Measurements from ENCODE around the gene P2RX2.

DNA sequence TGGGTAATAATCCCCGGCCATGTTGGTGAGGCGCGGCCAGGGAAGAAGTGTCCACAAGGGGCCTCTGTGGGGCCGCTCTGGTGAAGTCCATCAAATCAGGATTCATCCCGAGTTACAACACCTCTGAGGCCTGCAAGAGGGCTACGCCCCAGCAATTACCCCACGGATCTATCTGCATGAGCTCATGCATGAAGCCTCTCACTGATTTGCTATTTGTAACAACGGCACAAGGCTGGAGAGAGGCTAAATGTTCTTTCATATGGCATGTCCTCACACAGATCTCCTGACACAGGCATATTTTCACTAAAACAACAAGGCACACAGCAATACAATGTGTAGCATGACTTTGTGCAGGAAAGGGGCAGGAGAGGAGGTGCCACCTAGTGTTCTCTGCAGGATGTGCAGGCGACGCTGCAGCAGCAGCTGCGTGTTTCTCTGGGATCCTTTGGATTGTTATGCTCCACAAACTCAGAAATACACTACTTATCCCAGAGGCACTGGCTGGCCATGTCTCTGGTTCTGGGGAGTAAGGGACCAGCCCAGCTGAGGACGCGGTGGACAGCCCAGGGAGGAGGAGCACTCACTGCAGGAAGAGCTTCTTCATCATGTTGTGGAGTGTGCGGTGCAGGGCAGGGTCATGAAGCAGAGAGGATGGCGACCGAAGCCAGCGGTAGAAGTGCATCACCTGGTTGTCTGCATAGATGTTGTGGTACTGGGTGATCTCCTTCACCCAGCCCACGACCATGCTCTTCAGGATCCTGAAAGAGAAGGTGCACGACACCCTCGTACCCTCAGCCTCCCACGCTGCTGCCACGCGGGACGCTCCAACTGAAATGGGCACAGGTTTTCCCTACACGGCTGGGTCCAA is 20.2 kb downstream of the P2RX2 start:
- TF ChIP-seq, protein P1, sequence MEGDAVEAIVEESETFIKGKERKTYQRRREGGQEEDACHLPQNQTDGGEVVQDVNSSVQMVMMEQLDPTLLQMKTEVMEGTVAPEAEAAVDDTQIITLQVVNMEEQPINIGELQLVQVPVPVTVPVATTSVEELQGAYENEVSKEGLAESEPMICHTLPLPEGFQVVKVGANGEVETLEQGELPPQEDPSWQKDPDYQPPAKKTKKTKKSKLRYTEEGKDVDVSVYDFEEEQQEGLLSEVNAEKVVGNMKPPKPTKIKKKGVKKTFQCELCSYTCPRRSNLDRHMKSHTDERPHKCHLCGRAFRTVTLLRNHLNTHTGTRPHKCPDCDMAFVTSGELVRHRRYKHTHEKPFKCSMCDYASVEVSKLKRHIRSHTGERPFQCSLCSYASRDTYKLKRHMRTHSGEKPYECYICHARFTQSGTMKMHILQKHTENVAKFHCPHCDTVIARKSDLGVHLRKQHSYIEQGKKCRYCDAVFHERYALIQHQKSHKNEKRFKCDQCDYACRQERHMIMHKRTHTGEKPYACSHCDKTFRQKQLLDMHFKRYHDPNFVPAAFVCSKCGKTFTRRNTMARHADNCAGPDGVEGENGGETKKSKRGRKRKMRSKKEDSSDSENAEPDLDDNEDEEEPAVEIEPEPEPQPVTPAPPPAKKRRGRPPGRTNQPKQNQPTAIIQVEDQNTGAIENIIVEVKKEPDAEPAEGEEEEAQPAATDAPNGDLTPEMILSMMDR (IDR thresholded peaks at IDR 0.05; ENCODE audit: low read depth, low read length, poor library complexity, severe bottlenecking), result peak; percentile 84
- TF ChIP-seq EZH2phosphoT487 (IDR thresholded peaks at IDR 0.05; ENCODE audit: borderline replicate concordance, low read length), result no peak
